GM18498 (cell line): ENCODE results near the gene LRRC4C.

Source experiments
- ATAC-seq: cut with Tn5 transposase; IDR thresholded peaks from one replicate; pipeline ENCODE4 v1.9.1; 2021; ENCODE audit warnings: mild to moderate bottlenecking, moderate library complexity; ENCODE audit not compliant: unreplicated experiment

The LRRC4C gene

DNA sequence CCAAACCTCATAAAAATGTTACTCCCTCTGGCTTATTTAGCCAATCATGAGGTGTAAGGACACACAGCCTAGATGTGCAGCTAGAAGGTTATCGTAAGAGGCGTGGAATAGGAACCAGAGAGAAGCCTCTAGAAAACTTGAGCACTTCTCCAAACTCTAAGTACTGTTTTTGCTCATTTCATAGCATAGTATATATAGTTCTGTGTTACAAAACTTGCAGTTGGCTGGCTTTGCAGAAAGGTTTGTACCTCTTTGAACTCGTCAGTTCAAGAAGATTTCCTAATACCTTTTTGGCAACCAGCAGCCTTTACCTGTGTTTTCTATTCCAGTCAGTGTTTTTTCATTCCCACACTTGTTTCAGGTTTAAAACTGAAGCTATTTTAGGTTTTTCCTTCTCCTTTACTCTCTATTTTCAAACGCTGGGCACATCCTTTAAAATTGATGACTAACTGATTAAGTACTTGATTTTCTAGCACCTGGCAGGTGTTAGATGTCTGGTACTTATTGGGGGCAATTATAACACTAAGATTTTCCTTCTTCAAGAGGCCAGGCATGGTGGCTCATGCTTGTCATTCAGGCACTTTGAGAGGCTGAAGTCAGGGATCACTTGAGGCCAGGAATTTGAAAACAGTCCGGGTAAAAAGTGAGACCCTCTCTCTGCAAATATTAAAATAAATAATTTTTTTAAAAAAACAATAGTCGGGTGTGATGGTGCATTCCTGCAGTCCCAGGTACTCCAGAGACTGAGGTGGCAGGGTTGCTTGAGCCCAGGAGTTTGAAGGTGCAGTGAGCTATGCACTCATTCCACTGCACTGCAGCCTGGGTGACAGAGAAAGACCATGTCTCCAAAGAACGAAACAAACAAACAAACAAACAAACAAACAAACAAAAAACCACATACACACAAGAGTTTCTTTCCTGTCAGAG is 125.2 kb downstream of the LRRC4C start:
- ATAC-seq = no peak

DNA sequence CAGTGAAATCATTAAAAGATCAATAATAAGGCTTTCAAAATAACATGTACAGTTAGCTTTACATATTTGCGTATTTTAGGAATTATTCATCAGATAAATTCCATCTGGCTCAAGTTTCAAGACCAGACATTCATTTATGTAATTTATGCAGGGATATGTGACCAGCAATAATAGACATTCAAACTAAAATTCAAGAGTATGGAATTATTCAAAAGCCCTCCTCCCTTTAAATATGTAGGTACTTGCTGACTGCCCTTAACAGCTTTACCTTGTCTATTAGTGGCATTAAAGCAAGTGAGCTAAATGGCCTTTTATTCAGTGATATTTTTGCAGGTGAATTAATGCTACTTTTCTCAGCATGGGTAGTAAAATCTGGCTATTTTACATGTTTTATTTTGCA is 126.1 kb downstream of the LRRC4C start:
- ATAC-seq = no peak

DNA sequence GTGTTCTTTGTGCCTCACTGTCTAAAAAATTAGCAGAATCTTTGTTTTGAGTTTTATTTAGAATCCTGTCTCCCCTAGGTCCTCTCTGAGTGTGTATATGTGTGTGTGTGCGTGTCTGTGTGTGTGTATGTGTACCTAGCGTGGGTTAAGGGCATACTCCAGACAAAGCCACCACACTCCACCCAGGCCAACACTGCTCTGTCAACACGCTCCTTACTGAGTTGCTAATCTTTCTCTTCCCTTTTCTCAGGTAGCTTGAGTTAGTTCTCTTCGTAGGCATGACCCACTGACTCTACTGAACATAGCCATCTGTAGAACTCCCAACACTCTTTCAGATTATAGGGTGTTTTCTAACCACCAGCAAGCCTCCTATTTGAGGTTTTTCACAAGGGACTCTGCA is 131.1 kb downstream of the LRRC4C start:
- no peak for ATAC-seq

- ATAC-seq = no peak
These were observed 136.0 kb downstream of the LRRC4C start for GRCh38 chr11:41323446-41323845.

GRCh38 chr11:41320653-41321052 is 138.8 kb downstream of the LRRC4C start:
- ATAC-seq = no peak

DNA sequence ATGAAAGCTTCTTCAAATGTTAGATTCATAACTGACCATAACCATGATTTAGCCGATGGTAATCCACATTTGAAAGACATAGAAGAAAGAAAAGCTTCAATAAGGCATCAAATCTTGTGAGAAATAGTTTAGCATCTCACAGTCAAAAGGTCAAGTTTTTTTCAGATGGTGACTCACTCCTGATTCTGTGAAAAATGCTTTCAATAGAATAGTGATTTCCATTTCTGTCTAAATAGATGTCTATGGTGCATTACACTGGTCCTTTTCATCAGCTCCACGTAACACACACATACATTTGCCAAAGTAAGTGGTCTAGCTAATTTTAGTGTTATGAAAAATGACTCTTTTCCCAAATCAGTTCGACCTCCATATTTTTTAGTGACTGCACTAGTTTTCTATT is 139.2 kb downstream of the LRRC4C start:
- ATAC-seq = no peak

DNA sequence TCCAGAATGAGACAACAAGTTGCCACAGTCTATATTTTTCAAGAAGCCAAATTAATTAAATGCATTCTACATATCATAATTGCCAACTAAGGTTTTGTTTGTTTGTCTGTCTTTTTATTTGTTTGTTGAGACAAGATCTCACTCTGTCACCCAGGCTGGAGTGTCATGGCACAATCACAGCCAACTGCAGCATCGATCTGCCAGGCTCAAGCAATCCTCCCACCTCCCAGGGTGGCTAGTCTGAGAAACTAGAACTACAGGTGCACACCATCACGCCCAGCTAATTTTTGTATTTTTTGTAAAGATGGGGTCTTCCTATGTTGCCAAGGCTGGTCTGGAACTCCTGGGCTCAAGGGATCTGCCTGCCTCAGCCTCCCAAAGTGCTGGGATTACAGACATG is 140.0 kb downstream of the LRRC4C start:
- no peak for ATAC-seq

- no peak for ATAC-seq
These were observed 142.7 kb downstream of the LRRC4C start for GRCh38 chr11:41316751-41317150.

- no peak for ATAC-seq
These were observed 146.2 kb downstream of the LRRC4C start for GRCh38 chr11:41313226-41313625.

- peak; percentile 32 for ATAC-seq
These were observed 149.7 kb downstream of the LRRC4C start for GRCh38 chr11:41309716-41310115.

DNA sequence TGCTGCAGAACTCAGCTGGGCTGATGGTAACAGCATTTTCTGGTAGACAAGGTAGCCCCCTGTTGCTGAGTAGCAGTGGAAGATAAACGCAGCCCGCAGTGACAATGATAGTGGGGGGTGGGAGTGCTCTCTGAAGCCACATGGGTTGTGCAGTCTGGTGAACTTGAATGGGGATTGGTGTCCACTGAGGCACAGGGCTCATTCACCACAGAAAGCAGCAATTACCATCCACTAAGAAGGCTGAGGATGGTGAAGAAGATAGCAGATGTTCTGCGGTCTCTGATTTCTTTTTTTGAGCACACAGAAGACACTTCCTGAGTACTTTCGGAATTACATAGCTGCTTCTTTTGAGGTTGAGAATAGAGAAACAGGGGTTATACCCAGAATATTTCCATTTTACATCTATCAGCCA is 150.3 kb downstream of the LRRC4C start:
- ATAC-seq = peak; percentile 86

DNA sequence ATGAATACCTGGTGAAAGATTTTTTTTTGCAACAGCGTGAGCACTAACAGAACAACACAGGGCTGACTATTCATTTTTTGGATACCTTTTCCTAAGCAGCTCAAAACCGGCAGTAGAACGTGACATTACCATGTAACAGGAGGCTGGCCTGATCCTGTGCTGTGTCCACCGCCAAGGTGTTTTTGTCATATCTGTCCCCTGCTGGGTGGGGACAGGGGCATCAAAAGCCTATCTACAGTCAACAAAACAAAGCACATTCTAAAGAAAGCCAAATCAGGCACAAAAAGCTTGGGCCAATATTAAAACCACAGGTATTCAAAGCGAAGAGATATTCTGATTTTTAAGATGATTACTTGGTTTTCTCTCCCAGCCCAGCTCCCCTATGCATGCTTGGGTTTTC is 151.2 kb downstream of the LRRC4C start:
- ATAC-seq = no peak

DNA sequence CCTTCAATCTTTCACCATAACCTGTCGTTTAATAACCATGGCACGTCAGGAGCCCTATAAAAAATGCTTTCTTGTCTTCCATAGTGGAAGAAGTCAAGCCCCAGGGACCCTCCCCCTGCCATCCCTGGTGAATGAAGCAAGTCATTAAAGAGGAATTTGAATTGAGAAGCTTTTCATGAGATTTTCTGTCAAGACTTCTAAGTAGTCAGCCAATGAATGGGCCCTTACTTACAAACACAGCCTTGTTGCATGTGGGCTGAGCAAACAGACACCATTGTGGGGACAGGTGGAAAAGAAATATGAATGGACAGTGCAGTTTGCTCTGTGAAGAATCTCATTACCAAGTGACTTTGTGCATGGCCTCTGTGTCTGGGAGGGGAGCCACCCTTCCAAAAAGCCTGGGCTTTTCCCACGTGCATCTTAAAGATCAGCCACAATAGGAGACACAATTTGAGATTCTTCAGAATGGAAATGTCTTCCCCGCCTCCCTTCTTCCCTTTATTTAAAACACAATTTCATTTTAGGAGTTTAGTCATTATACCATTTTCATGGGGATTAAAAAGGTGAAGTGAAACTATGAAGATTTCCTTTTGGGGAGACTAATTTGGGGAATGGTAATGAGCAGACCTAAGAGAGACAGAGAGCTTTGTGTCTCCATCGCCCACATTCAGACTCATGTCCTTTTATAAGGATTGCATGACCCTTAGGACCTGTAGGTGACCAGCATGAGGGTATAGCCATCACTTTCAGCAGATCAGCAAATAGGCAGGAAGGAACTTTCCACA is 152.0 kb downstream of the LRRC4C start:
- no peak for ATAC-seq

DNA sequence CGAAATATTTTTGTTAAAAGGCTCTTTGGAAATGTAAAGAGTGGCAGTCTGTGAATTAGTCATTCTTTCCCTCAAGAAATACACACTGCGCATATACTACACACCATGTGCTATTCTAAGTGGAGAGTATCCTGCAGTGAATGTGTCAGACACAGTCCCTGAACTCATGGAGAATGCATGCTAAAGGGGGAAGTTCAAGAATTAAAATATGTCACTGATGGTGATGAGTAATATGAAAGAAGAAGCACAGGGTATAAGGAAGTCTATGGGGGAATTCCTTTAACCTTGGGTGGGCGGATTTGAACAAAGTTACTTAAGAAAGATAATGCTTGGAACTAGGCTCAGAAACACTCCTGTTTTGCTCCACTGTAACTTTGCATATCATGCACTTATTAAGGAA is 153.0 kb downstream of the LRRC4C start:
- no peak for ATAC-seq

- no peak for ATAC-seq
These were observed 158.4 kb downstream of the LRRC4C start for GRCh38 chr11:41301023-41301422.

DNA sequence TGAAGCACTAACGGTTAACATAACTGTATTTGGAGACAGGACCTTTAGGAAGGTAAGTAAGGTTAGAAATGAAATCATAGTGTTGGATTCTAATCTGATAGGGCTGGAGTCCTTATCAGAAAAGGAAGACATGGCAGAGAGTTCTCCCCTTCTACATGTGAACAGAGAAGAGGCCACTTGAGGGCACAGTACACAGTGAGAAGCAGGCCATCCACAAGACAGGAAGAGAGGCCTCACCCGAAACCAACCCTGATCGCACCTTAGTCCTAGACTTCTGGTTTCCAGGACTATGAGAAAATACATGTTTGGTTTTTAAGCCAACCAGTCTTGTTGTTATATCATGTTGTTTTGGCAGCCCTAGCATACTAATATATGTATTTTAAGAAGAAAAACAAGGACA is 170.0 kb downstream of the LRRC4C start:
- peak; percentile 98 for ATAC-seq

- no peak for ATAC-seq
These were observed 172.7 kb downstream of the LRRC4C start for GRCh38 chr11:41286751-41287150.

DNA sequence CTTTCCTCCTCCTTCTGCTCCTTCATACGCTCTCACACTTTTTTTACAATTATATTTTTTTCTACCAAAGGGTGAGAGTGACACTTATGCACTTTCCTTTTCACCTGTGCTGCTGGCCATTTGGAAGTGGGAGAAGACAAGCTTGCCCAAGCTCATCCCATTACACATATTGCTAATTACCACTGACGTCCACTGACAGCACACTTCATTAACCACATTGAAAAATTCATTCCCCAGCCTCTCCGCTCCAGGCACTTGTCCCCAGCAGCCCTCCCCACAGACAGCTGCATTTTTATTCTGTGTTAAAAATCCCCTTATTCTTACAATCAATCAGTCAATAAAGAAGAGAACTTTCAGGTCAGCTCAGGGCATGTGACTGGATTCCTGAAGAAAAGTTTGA is 175.1 kb downstream of the LRRC4C start:
- ATAC-seq = no peak

- no peak for ATAC-seq
These were observed 176.1 kb downstream of the LRRC4C start for GRCh38 chr11:41283191-41283930.

GRCh38 chr11:41282395-41282794 is 177.1 kb downstream of the LRRC4C start:
- ATAC-seq = no peak

DNA sequence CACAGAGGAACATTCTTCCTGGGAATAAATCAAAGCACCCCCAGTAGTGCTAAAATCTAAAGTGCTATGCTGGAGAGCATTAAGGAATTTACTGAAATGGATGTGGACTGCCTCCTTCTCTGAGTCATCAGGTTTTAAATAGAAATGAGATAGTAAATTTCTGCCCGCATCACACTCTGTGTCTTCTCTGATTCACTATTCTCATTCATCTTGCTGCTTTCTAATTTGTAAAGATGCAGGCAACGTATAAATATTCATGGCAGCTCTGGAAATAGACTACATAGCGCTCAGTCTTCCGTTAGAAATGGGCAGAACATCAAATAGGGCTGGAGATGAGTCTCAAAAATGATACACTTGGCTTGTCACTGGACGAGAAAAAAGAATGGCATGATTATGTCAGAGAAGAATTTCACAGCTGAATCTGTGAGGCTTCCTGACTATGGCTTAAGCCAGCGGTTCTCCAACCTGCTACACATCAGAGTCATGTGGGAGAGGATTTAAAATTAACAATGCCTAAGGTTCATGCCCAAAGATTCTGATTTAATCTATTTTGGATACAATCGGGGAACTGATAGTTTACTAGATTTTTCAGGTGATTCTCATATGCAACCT is 178.2 kb downstream of the LRRC4C start:
- no peak for ATAC-seq
